SU-DHL-6 (cell line): ENCODE measurements around the gene TRRAP.

Experiments
- H2AFZ ChIP-seq: fragments of 200-600 bp; sonication (generic); 2 replicates; pipeline ENCODE4 v1.6.1; 2014; ENCODE audit warnings: low read depth, mild to moderate bottlenecking, moderate library complexity, mixed read lengths, antibody characterized with exemption, low read length; ENCODE audit not compliant: severe bottlenecking
- H3F3A ChIP-seq: fragments of 200-600 bp; shearing (Covaris generic); 2 replicates; pipeline ENCODE4 v1.6.0; 2016; ENCODE audit warnings: antibody characterized with exemption, mild to moderate bottlenecking; ENCODE audit not compliant: insufficient read depth
- H3K27ac ChIP-seq: fragments of 200-600 bp; sonication (generic); 2 replicates; pipeline ENCODE4 v1.5.1; 2016; ENCODE audit warnings: low read depth, mild to moderate bottlenecking, low read length, moderate library complexity, mixed read lengths
- H3K27me3 ChIP-seq: fragments of 200-600 bp; sonication (generic), shearing (Covaris generic); 2 replicates; pipeline ENCODE4 v1.6.0; 2014; ENCODE audit warnings: mild to moderate bottlenecking, low read length
- H3K36me3 ChIP-seq: fragments of 200-600 bp; sonication (generic); 2 replicates; pipeline ENCODE4 v1.6.1; 2014; ENCODE audit warnings: mild to moderate bottlenecking, low read length, mixed read lengths
- H3K4me2 ChIP-seq: fragments of 300-600, 200-600 bp; shearing (Covaris generic), sonication (generic); 2 replicates; pipeline ENCODE4 v1.6.0; 2014; ENCODE audit warnings: low read length, low read depth, mild to moderate bottlenecking; ENCODE audit not compliant: poor library complexity, severe bottlenecking
- H3K4me3 ChIP-seq: fragments of 200-600 bp; sonication (generic); 2 replicates; pipeline ENCODE4 v1.5.1; 2014; ENCODE audit warnings: antibody characterized with exemption, low read length, mild to moderate bottlenecking, mixed read lengths; ENCODE audit not compliant: insufficient read depth, poor library complexity, severe bottlenecking
- H3K79me2 ChIP-seq: fragments of 200-600 bp; sonication (generic); 2 replicates; pipeline ENCODE4 v1.6.1; 2014; ENCODE audit warnings: mild to moderate bottlenecking, low read length, moderate library complexity; ENCODE audit not compliant: insufficient read depth
- H3K9ac ChIP-seq: fragments of 200-600 bp; sonication (generic); 2 replicates; pipeline ENCODE4 v1.7.0; 2014; ENCODE audit warnings: mild to moderate bottlenecking, low read length
- H3K9me2 ChIP-seq: fragments of 200-600 bp; sonication (generic); replicated peaks from 2 replicates; pipeline ENCODE4 v1.6.1; 2014; ENCODE audit warnings: low read length; ENCODE audit not compliant: insufficient read depth
- H3K9me3 ChIP-seq: fragments of 200-600 bp; sonication (generic); 2 replicates; pipeline ENCODE4 v1.6.1; 2014; ENCODE audit warnings: low read length, mixed read lengths; ENCODE audit not compliant: insufficient read depth
- H4K20me1 ChIP-seq: fragments of 200-600 bp; sonication (generic); 2 replicates; pipeline ENCODE4 v1.6.1; 2014; ENCODE audit warnings: low read depth, mild to moderate bottlenecking, antibody characterized with exemption, low read length, moderate library complexity, mixed read lengths
- EZH2phosphoT487 ChIP-seq: fragments of 200-600 bp; sonication (generic), shearing (Covaris generic); conservative IDR thresholded peaks from 2 replicates; pipeline ENCODE4 v1.6.1; 2018; ENCODE audit warnings: mild to moderate bottlenecking, antibody characterized with exemption, low read length, moderate library complexity, mixed read lengths
- TF ChIP-seq, protein P1 (sequence below): fragments of 200-600 bp; sonication (generic); IDR thresholded peaks from one replicate; pipeline ENCODE4 v1.5.1; 2017; ENCODE audit warnings: antibody characterized with exemption, mild to moderate bottlenecking, low read length, moderate library complexity; ENCODE audit not compliant: insufficient read depth, poor library complexity, severe bottlenecking

Gene TRRAP

DNA sequence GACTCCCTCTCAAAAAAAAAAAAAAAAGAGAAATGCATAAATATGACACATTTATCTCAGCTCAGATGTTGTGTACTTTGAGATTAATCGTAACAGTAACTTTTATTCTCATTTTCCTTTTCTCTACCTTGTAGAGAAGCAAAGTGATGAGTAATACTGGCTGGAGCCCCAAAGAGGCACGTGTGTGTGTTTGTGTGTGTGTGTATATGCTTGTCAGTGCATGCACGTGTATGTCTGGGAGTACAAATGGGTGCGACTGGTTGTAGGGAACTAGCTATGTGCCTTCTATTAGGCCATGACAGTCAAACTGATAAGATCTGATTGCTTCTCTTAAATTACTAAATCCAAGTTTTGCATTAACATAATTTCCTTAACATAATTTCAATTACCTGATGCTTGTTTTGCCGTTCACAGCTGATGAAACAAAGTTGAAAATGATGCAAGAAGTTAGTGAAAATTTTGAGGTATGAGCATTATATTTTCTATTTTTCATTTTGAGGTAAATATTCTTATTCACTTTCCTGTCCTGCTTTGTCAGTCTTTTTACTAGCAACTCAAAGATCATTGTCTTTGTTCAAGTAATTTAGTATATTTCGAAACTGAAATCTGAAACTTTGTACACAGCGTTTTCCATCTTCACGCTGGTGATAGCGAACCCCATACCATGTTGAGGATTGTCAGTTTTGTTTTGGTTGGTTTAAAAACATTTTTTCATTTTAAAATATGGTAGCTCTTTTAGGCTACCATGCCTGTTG lies 3.4 kb downstream of the TRRAP start:
- Histone ChIP-seq H3K79me2 (peaks cover 61% of the 10 kb centered on the region), H3K27me3 (no peaks in the 10 kb centered on the region), H3K4me2 (no peak overlapping the region), H2AFZ (no peak overlapping the region), H3K9me3 (no peaks in the 10 kb centered on the region), H4K20me1 (peaks cover 7% of the 10 kb centered on the region; the same call in 1 of the 2 replicates), H3F3A (peaks cover 7% of the 10 kb centered on the region; the same call in 1 of the 2 replicates), H3K4me3 (no peak overlapping the region), H3K9ac (no peak overlapping the region), H3K27ac (no peak overlapping the region), H3K9me2 (no peaks in the 10 kb centered on the region), H3K36me3 (peaks cover 29% of the 10 kb centered on the region)
- TF ChIP-seq, protein P1, sequence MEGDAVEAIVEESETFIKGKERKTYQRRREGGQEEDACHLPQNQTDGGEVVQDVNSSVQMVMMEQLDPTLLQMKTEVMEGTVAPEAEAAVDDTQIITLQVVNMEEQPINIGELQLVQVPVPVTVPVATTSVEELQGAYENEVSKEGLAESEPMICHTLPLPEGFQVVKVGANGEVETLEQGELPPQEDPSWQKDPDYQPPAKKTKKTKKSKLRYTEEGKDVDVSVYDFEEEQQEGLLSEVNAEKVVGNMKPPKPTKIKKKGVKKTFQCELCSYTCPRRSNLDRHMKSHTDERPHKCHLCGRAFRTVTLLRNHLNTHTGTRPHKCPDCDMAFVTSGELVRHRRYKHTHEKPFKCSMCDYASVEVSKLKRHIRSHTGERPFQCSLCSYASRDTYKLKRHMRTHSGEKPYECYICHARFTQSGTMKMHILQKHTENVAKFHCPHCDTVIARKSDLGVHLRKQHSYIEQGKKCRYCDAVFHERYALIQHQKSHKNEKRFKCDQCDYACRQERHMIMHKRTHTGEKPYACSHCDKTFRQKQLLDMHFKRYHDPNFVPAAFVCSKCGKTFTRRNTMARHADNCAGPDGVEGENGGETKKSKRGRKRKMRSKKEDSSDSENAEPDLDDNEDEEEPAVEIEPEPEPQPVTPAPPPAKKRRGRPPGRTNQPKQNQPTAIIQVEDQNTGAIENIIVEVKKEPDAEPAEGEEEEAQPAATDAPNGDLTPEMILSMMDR = no peak
- TF ChIP-seq EZH2phosphoT487 = no peak

DNA sequence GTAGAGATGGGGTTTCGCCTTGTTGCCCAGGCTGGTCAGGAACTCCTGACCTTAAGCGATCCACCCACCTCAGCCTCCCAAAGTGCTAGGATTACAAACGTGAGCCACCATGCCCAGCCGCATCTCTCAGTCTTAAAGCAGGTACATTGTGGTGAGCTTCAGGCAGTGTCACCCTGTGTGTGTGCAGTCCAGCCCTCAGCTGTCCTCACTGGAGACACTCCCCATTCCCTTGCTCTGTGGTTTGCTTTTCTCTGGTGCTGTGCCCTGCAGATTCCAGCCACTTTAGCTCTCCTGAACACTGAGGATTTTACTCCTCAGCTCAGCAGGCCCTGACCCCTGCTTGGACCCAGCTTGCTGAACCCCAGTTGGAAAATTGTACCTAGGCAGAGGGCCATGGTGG lies 6.1 kb downstream of the TRRAP start:
- Histone ChIP-seq H3K27me3 (no peaks in the 10 kb centered on the region), H4K20me1 (peaks cover 16% of the 10 kb centered on the region; the same call in 1 of the 2 replicates), H2AFZ (no peak overlapping the region), H3K79me2 (peaks cover 61% of the 10 kb centered on the region), H3K9me3 (no peaks in the 10 kb centered on the region), H3K4me3 (no peak overlapping the region), H3K9ac (no peak overlapping the region), H3F3A (peaks cover 5% of the 10 kb centered on the region; the same call in 1 of the 2 replicates), H3K36me3 (peaks cover 39% of the 10 kb centered on the region), H3K4me2 (no peak overlapping the region), H3K9me2 (no peaks in the 10 kb centered on the region), H3K27ac (no peak overlapping the region)
- TF ChIP-seq, protein P1 = no peak
- TF ChIP-seq EZH2phosphoT487 = no peak

DNA sequence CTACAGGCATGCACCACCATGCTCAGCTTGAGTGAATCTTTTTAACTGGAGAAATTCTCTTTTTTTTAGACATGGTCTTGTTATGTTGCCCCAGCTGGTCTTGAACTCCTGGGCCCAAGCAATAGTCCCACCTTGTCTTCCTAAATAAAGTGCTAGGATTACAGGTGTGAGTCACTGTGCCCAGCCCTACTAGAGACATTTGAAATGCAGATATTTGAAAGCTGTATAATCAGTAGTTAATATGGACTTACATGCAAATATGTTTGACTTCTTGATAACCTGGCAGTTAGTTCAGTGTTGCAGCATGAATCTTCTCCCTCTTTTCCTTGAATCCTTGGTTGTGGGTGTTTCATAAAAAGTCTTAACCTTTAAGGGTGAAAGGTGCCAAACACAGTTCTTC lies 8.7 kb downstream of the TRRAP start:
- Histone ChIP-seq H3K36me3 (peaks cover 40% of the 10 kb centered on the region), H3K79me2 (peaks cover 44% of the 10 kb centered on the region), H3K27me3 (no peaks in the 10 kb centered on the region), H3K27ac (no peak overlapping the region), H3K4me2 (no peak overlapping the region), H4K20me1 (peaks cover 16% of the 10 kb centered on the region; the same call in 1 of the 2 replicates), H3K9ac (no peak overlapping the region), H3K9me3 (no peaks in the 10 kb centered on the region), H2AFZ (no peak overlapping the region), H3K9me2 (no peaks in the 10 kb centered on the region), H3F3A (no peaks in the 10 kb centered on the region), H3K4me3 (no peak overlapping the region)
- TF ChIP-seq, protein P1 = no peak
